RPMI7951 (cell line): Measurements from ENCODE around the gene KLF11. TPM values are rescaled to one million over a fixed set of nuclear protein-coding genes. Genes with fewer than 3 reads are reported as not detected.
"Not testable (repeated sequence)": the region's sequence is repeated elsewhere in the genome, so short reads cannot be mapped to it uniquely, and the experiment has no call there.

Experiments used
- DNase-seq: peaks from one replicate; pipeline ENCODE4 v3.0.0-alpha.2; 2012; ENCODE audit warnings: low read depth
- total RNA-seq: library from RNA; depleted of rRNA; stranded (reverse); fragments of >200 nt; shearing (Covaris generic); gene quantifications from 2 replicates; pipeline ENCODE4 v1.2.3, GENCODE V29; 2014

KLF11 gene
- total RNA-seq, 1 experiment from 2014 or later = 3.0 TPM

DNA sequence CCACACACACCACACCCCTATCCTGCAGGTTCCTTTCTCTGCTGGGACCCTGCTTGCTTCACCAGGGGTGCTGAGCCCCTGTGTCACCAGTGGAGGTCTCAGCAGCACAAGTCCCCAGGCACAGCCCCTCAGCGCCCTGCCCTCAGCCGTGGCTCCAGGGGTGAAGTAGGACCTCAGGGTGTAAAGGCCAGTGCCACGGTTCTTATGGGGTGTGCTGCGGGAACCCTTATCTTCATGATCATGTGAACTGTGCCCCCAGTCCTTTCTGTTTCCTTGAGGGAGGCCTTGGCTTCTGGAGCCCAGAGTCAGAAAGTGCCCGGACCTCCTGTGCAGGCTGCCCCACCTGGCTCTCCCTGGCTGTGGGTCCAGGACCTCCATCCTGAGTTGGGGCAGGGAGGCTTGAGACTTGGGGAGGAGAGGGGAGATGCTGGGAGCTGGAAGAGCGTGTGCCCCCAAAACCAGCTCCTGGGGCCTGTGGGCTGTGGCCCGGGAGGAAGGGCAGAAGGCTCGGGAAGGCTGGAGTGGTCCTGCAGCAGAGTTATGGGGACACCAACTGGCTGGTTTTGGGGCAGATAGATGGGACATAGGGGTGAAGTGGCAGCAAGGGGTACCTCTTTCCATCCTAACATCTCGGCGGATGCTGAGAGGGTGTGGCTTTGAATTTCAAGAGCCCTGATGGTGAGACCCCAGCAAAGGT is 20.2 kb upstream of the KLF11 start:
- DNase-seq = no peak

DNA sequence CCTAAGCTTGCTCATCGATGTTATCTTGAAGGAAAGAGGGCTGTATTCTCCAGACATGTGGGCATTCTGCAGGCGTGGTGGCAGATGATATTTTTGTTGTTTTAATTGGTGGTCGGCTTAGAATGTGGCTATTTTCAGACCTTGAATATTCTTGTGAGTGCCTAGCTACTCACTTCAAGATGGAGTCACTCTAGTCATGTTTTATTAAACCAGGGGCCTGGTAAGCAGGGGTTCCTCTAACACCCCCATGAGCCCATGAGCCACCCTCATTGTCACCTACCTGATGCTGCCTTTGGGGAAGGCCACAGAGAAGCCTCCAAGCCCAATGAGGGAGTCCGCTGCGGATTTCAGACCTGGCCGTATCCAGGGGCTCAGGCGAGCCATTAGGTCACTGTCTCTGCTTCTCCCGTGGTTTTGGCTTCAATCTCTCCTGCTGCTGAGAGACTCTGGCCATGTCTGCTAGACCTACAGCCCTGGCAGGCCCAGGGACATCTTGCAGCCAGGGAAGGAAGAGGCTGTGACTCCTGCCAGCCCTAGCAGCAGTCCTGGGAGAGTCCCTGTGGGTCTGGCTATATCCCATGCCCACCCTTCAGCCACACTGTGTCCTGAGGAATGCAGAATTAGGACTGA is 16.3 kb upstream of the KLF11 start:
- no peak for DNase-seq

GRCh38 chr2:10027660-10028330 is 15.6 kb upstream of the KLF11 start:
- DNase-seq = no peak

GRCh38 chr2:10028407-10028987 is 14.9 kb upstream of the KLF11 start:
- DNase-seq = no peak

GRCh38 chr2:10028988-10029874 is 14.1 kb upstream of the KLF11 start:
- DNase-seq = peak; percentile 21

DNA sequence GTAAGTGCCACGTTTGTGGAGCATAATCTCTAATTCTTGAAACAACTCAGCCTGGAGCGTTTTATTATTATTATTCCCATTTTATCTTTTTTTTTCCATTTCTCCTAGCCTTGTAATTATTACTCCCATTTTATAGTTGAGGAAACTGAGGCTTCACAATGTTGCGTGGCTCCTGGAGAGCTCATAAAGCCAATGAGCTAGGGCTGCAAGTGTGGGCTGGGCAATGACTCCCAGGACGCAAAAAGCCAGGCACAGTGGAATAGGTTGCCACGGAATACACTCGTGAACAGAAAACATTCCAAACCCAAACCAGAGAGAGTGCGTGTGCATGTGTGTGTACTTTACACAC is 13.5 kb upstream of the KLF11 start:
- DNase-seq = no peak

DNA sequence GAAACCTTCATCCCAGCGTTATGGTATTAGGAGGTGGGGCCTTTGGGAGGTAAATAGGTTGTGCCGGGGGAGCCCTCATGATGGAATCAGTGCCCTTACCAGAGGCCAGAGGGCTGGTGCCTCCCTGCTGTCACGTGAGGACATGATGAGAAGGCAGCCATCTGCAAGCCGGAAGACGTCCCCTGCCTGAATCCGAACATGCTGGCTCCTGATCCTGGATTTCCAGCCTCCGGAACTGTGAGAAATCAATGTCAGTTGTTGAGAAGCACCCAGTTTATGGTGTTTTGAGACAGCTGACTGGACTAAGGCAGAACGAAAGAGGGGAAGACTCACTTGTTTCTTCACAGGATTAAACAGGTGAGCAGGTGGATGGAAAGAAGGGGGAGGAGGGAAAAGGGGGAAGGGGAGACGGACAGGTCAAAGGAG is 13.0 kb upstream of the KLF11 start:
- no peak for DNase-seq

DNA sequence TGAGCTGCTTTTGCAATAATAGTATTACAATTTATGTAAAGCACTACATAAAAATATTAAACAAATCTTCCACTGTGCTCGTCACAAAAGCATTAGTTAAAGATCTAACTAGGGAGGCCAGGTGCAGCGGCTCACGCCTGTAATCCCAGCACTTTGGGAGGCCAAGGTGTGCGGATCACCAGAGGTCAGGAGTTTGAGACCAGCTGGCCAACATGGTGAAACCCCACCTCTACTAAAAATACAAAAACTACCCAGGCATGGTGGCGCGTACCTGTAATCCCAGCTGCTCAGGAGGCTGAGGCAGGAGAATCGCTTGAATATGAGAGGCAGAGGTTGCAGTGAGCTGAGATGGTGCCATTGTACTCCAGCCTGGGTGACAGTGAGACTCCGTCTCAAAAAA is 12.6 kb upstream of the KLF11 start:
- DNase-seq = not testable (repeated sequence)

DNA sequence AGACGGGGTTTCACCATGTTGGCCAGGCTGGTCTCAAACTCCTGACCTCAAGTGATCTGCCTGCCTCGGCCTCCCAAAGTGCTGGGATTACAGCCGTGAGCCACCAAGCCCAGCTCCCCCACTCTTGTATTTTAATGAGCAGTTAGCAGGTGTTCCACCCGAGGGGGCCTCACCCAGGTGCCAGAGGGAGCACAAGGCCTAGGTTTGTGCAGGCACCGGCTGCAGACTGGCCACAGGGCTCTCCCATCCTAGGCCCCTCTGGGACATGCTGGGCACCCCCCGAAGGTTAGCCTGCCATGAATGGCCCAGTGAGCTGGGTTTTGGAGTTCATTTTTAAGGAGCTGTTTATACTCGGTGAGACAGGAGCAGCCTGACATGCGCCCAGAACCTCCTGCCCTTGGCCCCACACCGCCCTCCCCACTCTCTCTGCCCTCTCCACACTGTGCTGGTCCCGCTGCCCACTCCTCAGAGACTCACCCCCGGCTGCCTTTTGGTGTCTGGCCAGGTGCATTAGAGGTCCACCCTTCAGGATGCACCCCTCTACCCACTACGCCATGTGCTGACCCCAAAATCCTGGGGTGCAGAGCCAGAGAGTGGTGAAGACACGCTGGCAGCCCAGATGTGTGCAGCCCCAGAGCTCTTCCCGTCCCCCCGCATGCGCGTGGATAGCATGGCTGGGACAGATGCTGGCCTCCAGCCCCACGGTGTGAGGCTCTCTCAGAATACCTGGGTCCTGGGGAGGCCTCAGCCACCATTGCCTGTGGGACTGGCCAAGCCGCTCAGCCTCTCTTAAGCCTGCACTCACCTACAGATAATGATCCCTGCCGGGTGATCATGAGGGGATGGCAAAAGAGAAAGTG is 11.2 kb upstream of the KLF11 start:
- no peak for DNase-seq

- no peak for DNase-seq
Measured at GRCh38 chr2:10032746-10033105, 10.6 kb upstream of the KLF11 start.

DNA sequence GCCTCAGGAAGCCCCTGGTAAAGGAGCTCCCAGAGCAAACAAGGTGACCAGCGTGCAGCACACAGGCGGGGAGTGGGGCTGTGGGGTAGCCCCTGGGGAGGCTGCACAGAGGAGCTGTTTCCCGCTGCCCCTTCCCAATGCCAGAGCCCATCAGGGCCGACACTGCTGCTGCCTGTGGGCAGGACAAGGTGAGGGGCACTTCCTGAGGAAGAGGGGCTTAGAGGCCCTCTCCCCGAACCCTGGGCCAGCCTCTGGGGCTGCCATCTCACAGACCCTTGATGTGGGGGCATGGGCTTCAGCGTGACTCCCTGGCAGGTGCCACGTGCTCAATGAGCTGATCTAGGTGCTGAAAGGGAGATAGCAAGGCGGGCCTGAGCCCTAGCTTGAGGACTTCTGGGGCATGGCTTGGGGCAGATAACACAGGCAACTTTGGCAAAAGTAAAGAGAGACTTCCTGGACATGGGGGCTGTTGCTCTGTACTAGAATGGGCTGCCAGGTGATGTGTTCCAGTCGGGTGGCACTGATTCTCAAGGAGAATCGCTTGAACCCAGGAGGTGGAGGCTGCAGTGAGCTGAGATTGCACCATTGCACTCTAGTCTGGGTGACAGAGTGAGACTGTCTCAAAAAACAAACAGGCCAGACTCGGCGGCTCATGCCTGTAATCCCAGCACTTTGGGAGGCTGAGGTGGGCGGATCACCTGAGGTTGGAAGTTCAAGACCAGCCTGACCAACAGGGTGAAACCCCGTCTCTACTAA is 9.9 kb upstream of the KLF11 start:
- no peak for DNase-seq

DNA sequence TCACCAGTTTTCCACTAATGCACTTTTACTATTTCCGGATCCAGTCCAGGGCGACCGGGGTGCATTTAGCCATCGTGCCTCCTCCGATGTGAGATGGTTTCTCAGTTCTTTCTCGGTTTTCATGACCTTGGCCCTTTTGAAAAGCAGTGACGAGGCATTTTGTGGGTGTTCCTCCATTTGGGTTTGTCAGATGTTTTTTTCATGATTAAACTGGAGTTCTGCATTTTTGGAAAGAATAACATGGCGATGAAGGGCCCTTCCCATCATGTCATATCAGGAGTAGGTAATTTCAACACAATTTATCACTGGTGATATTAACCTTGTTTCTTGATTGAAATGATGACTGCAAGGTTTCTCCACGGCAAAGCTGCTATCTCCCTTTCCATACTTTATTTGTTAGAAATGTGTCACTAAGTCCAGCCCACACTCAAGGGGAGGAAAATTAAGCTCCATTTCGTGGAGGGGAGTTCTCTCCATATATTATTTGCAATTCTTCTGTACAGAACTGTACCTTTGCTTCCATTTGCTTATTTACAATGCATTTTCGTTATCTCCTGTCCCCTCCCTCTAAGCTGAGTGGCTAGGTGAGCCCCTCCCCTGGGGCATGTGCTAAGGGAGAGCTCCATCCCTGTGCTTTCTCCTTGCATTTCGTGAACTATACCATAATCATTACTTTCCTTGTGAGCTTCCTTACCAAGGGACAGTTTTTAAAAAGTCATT is 8.9 kb upstream of the KLF11 start:
- no peak for DNase-seq

GRCh38 chr2:10035053-10035422 is 8.3 kb upstream of the KLF11 start:
- DNase-seq = no peak

DNA sequence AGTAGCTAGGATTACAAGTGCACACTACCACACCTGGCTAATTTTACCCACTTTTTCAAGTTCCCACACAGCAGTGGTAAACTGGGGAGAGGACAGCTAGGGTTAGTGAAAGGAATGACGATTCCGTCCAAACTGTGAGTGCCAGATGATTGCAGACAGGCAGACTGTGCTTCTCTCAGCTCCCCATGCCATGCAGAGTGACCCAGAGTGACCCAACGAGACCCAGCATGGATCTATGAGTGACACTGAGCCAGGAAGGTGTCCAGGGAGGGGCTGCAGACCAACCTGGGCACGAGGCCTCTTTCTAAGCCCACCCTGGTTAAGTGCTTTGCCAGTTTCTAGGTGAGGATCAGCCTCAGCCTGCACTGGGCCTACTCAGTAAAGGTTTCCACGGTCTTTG is 7.7 kb upstream of the KLF11 start:
- DNase-seq = no peak

DNA sequence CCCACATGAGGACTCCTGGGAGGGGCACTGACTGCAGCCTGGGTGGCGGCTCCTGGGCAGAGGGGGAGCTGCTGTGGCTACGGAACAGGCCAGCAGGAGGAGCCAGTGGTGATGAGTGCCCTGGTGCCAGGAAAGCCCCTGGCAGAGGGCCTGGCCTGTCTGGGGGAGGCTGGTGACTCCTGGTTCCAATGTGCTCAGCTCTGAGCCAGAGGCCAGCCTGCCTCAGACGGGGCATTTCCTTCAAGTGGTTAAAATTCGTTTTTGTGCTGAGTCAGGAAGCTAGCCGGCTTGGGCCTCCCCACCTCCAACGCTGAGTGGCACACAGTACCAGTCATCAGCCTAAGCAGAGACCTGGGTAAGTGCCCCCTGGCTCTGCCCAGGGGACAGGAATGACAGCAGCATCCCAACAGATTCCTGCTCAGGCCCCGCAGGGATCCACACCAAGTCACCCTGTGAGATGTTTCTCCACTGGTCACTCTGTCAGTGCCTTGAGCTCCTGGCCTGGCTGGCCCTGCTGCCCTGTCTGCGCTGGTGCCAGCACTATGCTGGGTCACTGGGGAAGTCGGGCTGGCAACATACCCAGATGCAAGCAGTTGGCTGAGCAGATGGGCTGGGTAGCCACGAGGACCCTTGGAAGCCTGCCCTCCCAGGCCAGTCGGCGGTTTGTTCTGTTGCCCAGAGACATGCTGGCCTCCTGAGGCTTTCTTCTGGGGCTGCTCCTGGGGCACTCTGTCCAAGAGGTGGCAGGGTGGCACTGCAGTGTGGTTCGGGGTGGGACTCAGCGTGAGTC is 7.1 kb upstream of the KLF11 start:
- DNase-seq = peak; percentile 80

GRCh38 chr2:10038123-10038522 is 5.2 kb upstream of the KLF11 start:
- no peak for DNase-seq

GRCh38 chr2:10038716-10039115 is 4.6 kb upstream of the KLF11 start:
- no peak for DNase-seq

DNA sequence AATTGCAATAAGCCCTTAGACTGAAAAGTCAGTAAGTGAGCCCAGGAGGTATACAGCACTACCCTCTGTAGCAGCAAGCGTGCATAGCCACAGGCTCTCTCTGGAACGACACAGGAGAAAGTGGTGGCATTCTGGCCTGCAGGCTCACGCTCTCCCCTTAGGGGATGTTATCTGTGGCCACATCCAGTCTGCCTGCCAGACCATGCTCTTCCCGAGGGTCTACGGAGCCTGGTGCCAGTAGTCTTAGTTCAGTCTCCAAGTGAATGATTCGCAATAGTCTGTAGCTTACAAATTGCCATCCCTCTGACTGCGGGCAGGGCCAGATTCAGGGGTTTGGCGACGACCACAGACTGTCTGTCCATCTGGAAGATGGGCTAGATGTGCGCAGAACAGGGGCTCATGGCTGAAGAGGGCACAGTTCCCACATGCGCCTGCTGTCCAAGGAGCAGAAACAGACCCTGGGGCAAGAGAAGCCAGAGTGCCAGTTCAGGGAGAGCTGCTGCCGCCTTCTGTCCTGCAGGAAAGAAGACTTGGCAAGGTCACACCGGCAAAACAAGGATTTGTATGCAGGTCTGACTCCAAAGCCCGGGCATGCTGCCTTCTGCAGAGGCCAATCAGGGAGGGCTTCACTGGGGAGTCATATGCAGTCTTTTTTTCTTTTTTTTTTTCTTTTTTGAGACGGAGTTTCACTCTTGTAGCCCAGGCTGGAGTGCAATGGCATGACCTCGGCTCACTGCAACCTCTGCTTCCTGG is 3.5 kb upstream of the KLF11 start:
- peak; percentile 26 for DNase-seq
